Left ventricle myocardium inferior (tissue), 1 donor: Measurements from ENCODE around the gene CTAG1A. TPM values are rescaled to one million over a fixed set of nuclear protein-coding genes. Genes with fewer than 3 reads are reported as not detected.
"Not testable (repeated sequence)": the region's sequence is repeated elsewhere in the genome, so short reads cannot be mapped to it uniquely, and the experiment has no call there.

Experiments
- DNase-seq: peaks from one replicate; pipeline ENCODE4 v3.0.0-alpha.2; 2020
- H3K27ac ChIP-seq: fragments of 200-600 bp; replicated peaks from 2 replicates; pipeline ENCODE4 v1.8.0; 2021
- H3K27me3 ChIP-seq: fragments of 200-600 bp; 2 replicates; pipeline ENCODE4 v1.8.0; 2021; ENCODE audit warnings: low read depth
- H3K36me3 ChIP-seq: fragments of 200-600 bp; 2 replicates; pipeline ENCODE4 v1.8.0; 2021
- H3K4me1 ChIP-seq: fragments of 200-600 bp; 2 replicates; pipeline ENCODE4 v1.8.0; 2021
- H3K4me3 ChIP-seq: fragments of 200-600 bp; 2 replicates; pipeline ENCODE4 v1.8.0; 2021; ENCODE audit warnings: mild to moderate bottlenecking, moderate library complexity
- H3K9me3 ChIP-seq: fragments of 200-600 bp; replicated peaks from 2 replicates; pipeline ENCODE4 v1.8.0; 2021
- intact Hi-C: fragments of 100-400 bp; cut with micrococcal nuclease; formaldehyde crosslinking; loops from one replicate; pipeline ENCODE4 v1.11.0; 2022
- total RNA-seq: library from RNA; stranded (reverse); fragmentation: NEBNext Ultra II Directional; extraction: Animal tissue kit (Norgen Biotek cat#: 25700); gene quantifications from one replicate; pipeline ENCODE4 v1.2.1, GENCODE V29; 2021
- donor health status: DM: no; HTN: yes; CAD: no; lungs with severe emphysema.

The CTAG1A gene
- total RNA-seq, 1 donor from 2014 or later: not detected

DNA sequence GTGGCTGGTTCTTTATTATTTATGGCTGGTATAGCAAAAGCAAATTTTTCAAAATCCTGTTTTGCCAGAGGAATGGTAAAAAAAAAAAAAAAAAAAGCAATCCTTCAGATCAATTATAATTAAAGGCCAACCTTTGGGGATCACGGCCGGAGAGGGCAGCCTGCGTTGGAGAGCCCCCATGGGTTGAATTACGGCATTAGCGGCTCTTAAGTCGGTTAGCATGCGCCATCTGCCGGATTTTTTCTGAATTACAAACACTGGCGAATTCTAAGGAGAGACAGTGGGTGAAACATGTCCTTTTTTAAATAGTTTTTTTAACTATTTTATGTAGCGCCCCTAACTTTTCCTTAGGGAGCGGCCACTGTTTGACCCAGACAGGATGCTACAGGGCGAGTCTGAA, 28.7 kb downstream of the CTAG1A start:
- DNase-seq, intact Hi-C loops, H3K4me1 ChIP-seq, H3K36me3 ChIP-seq, H3K9me3 ChIP-seq, H3K4me3 ChIP-seq, H3K27ac ChIP-seq, H3K27me3 ChIP-seq: not testable (repeated sequence)

GRCh38 chrX:154619182-154619581, 34.2 kb downstream of the CTAG1A start, which contains the start of gene CTAG1B:
Gene CTAG1B, minus strand, starts transcription at chrX:154619282. Its CDS starts 64 bp downstream, at chrX:154619218.
- H3K36me3 ChIP-seq, H3K4me1 ChIP-seq, DNase-seq, H3K9me3 ChIP-seq, H3K4me3 ChIP-seq, H3K27ac ChIP-seq, intact Hi-C loops, H3K27me3 ChIP-seq: not testable (repeated sequence)

GRCh38 chrX:154620767-154621414, 36.0 kb downstream of the CTAG1A start:
- H3K4me3 ChIP-seq, H3K9me3 ChIP-seq, intact Hi-C loops, DNase-seq, H3K27me3 ChIP-seq, H3K36me3 ChIP-seq, H3K4me1 ChIP-seq, H3K27ac ChIP-seq: not testable (repeated sequence)

- H3K9me3 ChIP-seq, H3K36me3 ChIP-seq, H3K27ac ChIP-seq, DNase-seq, H3K4me1 ChIP-seq, H3K27me3 ChIP-seq, H3K4me3 ChIP-seq, intact Hi-C loops: not testable (repeated sequence)
Observed at GRCh38 chrX:154628960-154629359, 44.0 kb downstream of the CTAG1A start.

DNA sequence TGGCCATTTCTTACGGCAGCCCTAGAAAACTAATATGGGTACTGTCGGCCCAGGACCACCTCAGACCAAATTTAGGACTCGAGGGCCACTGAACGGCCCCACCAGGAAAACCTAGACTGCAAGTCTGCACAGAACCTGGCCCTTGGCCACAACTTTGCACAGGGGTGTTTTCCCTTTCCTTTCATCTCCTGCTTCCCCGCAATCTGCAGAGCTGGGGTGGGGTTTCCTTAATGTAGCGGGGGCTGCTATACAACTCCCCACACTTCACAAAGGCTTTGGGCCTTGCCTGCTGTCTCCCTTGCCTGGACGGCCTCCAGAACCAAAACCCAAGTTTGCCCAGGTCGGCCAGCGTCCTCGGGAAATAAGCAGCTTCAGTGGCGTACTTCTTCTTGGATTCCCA, 46.0 kb downstream of the CTAG1A start:
- H3K4me1 ChIP-seq, H3K9me3 ChIP-seq, intact Hi-C loops, DNase-seq, H3K27ac ChIP-seq, H3K4me3 ChIP-seq, H3K27me3 ChIP-seq, H3K36me3 ChIP-seq: not testable (repeated sequence)

DNA sequence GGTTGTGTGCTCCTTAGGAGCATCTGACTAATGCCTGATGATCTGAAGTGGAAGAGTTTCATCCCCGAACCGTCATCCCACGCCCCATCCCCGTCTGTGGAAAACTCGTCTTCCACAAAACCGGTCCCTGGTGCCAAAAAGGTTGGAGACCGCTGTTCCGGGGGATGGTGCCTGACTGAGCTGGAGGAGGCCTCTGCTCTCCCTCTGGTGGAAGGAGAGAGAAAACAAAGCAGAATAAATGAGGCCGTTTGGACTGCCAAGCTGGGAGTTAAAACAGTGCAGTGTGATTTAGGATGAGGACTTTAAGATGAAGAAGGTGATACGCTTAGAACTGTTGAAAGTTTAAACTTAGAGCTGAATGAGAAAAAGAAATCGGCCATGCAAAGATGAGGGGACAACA, 48.7 kb downstream of the CTAG1A start:
- H3K36me3 ChIP-seq, DNase-seq, H3K27me3 ChIP-seq, H3K4me1 ChIP-seq, intact Hi-C loops, H3K4me3 ChIP-seq, H3K9me3 ChIP-seq, H3K27ac ChIP-seq: not testable (repeated sequence)

Other genes starting within 250 kb of the CTAG1A start
- 225 TPM for gene FLNA, start 210.5 kb upstream of the CTAG1A start, total RNA-seq
- gene EMD, start 205.8 kb upstream of the CTAG1A start, total RNA-seq: 55.6 TPM
- gene RPL10, start 186.8 kb upstream of the CTAG1A start, total RNA-seq: 1,850 TPM
- 56.3 TPM for gene DNASE1L1, start 175.9 kb upstream of the CTAG1A start, total RNA-seq
- 39.8 TPM for gene TAFAZZIN, start 173.6 kb upstream of the CTAG1A start, total RNA-seq
- 84.1 TPM for gene ATP6AP1, start 156.5 kb upstream of the CTAG1A start, total RNA-seq
- 79.3 TPM for gene GDI1, start 148.0 kb upstream of the CTAG1A start, total RNA-seq
- 41.1 TPM for gene FAM50A, start 141.0 kb upstream of the CTAG1A start, total RNA-seq
- 16.6 TPM for gene PLXNA3, start 126.9 kb upstream of the CTAG1A start, total RNA-seq
- gene LAGE3, start 105.9 kb upstream of the CTAG1A start, total RNA-seq: 18.0 TPM
- gene UBL4A, start 98.5 kb upstream of the CTAG1A start, total RNA-seq: 60.2 TPM
- 10.4 TPM for gene SLC10A3, start 94.5 kb upstream of the CTAG1A start, total RNA-seq
- 52.0 TPM for gene FAM3A, start 68.9 kb upstream of the CTAG1A start, total RNA-seq
- 10.9 TPM for gene G6PD, start 38.3 kb upstream of the CTAG1A start, total RNA-seq
- gene IKBKG, start 37.5 kb upstream of the CTAG1A start, total RNA-seq: 14.8 TPM
- gene CTAG1B, start 34.1 kb downstream of the CTAG1A start, total RNA-seq: not detected
- gene CTAG2, start 68.4 kb downstream of the CTAG1A start, total RNA-seq: not detected
- 14.8 TPM for gene GAB3, start 165.9 kb downstream of the CTAG1A start, total RNA-seq
- 18.0 TPM for gene DKC1, start 177.7 kb downstream of the CTAG1A start, total RNA-seq
- gene MPP1, start 220.4 kb downstream of the CTAG1A start, total RNA-seq: 32.9 TPM
- not detected for gene SMIM9, start 249.5 kb downstream of the CTAG1A start, total RNA-seq